Breast epithelium (tissue), 4 donors: ENCODE results near the gene C19orf73. TPM values are rescaled to one million over a fixed set of nuclear protein-coding genes. Genes with fewer than 3 reads are reported as not detected.
A peak's percentile ranks its signal among the peaks of the same experiment; 100 is the strongest.

Experiments
- DNase-seq, 2 donors: peaks; one replicate each; pipeline ENCODE4 v3.0.0-alpha.2; 2019; ENCODE audit warnings: low spot score in 2 of 2
- H3K27ac ChIP-seq, 2 donors: fragments of 200-600 bp; sonication (generic) in 1 of 2; one replicate each; pipeline ENCODE4 v1.5.1; 2016 to 2019; ENCODE audit warnings: mild to moderate bottlenecking in 1 of 2
- H3K27me3 ChIP-seq, 2 donors: fragments of 200-600 bp; sonication (generic) in 1 of 2; one replicate each; pipeline versions ENCODE4 v1.5.1 to v1.6.0; 2017 to 2019; ENCODE audit warnings: control low read depth in 1 of 2, mild to moderate bottlenecking in 1 of 2
- H3K36me3 ChIP-seq: fragments of 200-600 bp; one replicate; pipeline ENCODE4 v1.5.1; 2019
- H3K4me1 ChIP-seq, 2 donors: fragments of 200-600 bp; sonication (generic); one replicate each; pipeline ENCODE4 v1.5.1; 2016 to 2019; ENCODE audit warnings: control low read depth in 1 of 2
- H3K4me3 ChIP-seq, 3 donors: fragments of 200-600 bp; sonication (generic); 1 replicate in 2 of 3; 2 replicates in 1 of 3; pipeline ENCODE4 v1.5.1; 2016 to 2019; ENCODE audit warnings: mild to moderate bottlenecking in 3 of 3, moderate library complexity in 2 of 3
- H3K9me3 ChIP-seq, 2 donors: fragments of 200-600 bp; sonication (generic) in 1 of 2; one replicate each; pipeline ENCODE4 v1.5.1; 2016 to 2019; ENCODE audit warnings: control low read depth in 1 of 2
- POLR2A ChIP-seq: fragments of 450-650 bp; IDR thresholded peaks from one replicate; pipeline ENCODE4 v1.6.1; 2016; ENCODE audit warnings: antibody characterized with exemption, mild to moderate bottlenecking, moderate library complexity
- POLR2AphosphoS5 ChIP-seq, 3 donors: sonication (generic); formaldehyde crosslinking; IDR thresholded peaks; one replicate each; pipeline ENCODE4 v1.6.1; 2017; ENCODE audit warnings: antibody characterized with exemption in 3 of 3
- intact Hi-C: fragments of 100-400 bp; cut with DNase I; formaldehyde crosslinking; loops from one replicate; pipeline ENCODE4 v1.15.1; 2023; ENCODE audit warnings: low total_unique reads
- total RNA-seq, 3 donors: library from RNA; depleted of rRNA; stranded (reverse); fragments of >200 nt; gene quantifications; one replicate each; pipeline ENCODE4 v1.1.0, GENCODE V29; 2016
- TF ChIP-seq, protein P1 (sequence below), 3 donors: fragments of 450-650 bp; IDR thresholded peaks; one replicate each; pipeline ENCODE4 v1.5.1; 2016 to 2017; ENCODE audit warnings: antibody characterized with exemption in 3 of 3, mild to moderate bottlenecking in 3 of 3, moderate library complexity in 3 of 3

The C19orf73 gene
- total RNA-seq, 3 donors from 2014 or later = 3.8 to 5.7 (median 4.6) TPM

DNA sequence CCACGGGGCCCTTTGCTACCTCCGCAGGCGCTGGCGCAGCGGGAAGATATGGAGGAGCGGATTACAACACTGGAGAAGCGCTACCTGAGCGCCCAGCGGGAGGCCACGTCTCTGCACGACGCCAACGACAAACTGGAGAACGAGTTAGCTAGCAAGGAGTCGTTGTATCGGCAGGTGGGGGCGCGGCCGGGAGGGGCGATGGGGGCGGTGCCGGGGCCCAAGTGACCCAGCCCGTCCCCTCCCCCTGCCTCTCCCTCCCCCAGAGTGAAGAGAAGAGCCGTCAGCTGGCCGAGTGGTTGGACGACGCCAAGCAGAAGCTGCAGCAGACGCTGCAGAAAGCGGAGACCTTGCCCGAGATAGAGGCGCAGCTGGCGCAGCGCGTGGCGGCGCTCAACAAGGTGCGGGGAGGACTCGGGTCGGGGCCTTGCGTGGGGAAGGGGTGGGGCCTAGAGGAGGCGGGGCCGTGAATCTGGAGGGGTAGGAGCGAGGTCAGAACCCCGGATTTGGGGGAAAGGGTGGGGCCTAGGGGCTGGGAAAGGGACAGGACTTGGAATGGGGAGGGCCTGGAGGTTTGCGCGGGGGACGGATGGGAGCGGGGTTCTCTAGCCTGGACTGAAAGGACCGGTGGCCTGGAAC, 14.1 kb upstream of the C19orf73 start:
- peak overlapping the region; percentile 7 to 29 (median 15) for H3K4me3 ChIP-seq
- H3K36me3 ChIP-seq = no peaks in the 10 kb centered on the region
- H3K4me1 ChIP-seq = peaks cover 0 to 4% of the 10 kb centered on the region in 2 donors
- TF ChIP-seq, protein P1, sequence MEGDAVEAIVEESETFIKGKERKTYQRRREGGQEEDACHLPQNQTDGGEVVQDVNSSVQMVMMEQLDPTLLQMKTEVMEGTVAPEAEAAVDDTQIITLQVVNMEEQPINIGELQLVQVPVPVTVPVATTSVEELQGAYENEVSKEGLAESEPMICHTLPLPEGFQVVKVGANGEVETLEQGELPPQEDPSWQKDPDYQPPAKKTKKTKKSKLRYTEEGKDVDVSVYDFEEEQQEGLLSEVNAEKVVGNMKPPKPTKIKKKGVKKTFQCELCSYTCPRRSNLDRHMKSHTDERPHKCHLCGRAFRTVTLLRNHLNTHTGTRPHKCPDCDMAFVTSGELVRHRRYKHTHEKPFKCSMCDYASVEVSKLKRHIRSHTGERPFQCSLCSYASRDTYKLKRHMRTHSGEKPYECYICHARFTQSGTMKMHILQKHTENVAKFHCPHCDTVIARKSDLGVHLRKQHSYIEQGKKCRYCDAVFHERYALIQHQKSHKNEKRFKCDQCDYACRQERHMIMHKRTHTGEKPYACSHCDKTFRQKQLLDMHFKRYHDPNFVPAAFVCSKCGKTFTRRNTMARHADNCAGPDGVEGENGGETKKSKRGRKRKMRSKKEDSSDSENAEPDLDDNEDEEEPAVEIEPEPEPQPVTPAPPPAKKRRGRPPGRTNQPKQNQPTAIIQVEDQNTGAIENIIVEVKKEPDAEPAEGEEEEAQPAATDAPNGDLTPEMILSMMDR (IDR thresholded peaks at IDR 0.05) = no peak
- no peak for TF ChIP-seq POLR2AphosphoS5 (IDR thresholded peaks at IDR 0.05)
- TF ChIP-seq POLR2A = no peak
- H3K27ac ChIP-seq = no peak overlapping the region
- DNase-seq = no peak
- no peaks in the 10 kb centered on the region for H3K9me3 ChIP-seq
- no peaks in the 10 kb centered on the region for H3K27me3 ChIP-seq
- intact Hi-C loops = no loop called here

DNA sequence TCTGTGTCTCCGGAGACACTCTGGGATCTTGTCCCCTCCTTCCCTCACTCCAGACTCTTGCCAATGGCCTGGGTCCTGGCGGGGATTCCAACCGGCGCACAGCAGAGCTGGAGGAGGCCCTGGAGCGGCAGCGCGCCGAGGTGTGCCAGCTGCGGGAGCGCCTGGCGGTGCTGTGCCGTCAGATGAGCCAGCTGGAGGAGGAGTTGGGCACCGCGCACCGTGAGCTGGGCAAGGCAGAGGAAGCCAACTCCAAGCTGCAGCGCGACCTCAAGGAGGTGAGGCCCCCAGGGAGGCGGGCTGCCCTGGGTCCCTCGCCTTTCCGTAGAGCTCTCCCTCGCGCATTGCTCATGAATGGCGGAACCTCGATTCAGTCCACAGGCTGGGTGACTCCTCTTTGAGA, 11.4 kb upstream of the C19orf73 start:
- Histone ChIP-seq H3K27me3 (no peaks in the 10 kb centered on the region), H3K27ac (no peak overlapping the region), H3K36me3 (no peaks in the 10 kb centered on the region), H3K4me3 (no peak overlapping the region), H3K4me1 (peaks cover 0 to 4% of the 10 kb centered on the region in 2 donors), H3K9me3 (no peaks in the 10 kb centered on the region)
- intact Hi-C loops = no loop called here
- TF ChIP-seq POLR2AphosphoS5 (IDR thresholded peaks at IDR 0.05) = no peak
- TF ChIP-seq, protein P1 (IDR thresholded peaks at IDR 0.05) = no peak
- TF ChIP-seq POLR2A = no peak
- DNase-seq = no peak

DNA sequence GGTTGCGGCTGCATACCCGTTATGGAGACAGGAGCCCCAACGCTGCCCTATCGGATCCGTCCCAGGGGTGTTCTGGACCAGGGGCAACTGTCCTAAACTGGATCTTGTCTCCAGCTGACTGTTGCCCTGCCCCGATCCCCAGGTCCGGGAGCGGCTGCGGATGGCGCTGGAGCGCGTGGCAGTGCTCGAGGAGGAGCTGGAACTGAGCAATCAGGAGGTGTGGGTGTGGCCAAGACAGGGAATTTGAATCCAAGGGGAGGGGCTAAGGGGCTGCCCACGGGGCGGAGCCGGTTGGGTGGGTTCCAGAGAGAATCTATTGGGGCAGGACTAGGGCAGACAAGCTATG, 10.3 kb upstream of the C19orf73 start:
- H3K27ac ChIP-seq = no peak overlapping the region
- H3K9me3 ChIP-seq = no peaks in the 10 kb centered on the region
- no peak for TF ChIP-seq POLR2AphosphoS5 (IDR thresholded peaks at IDR 0.05)
- TF ChIP-seq, protein P1 (IDR thresholded peaks at IDR 0.05) = no peak
- no peak for TF ChIP-seq POLR2A
- intact Hi-C loops = no loop called here
- no peak overlapping the region for H3K4me3 ChIP-seq
- no peaks in the 10 kb centered on the region for H3K27me3 ChIP-seq
- no peak for DNase-seq
- H3K36me3 ChIP-seq = no peaks in the 10 kb centered on the region
- peaks cover 0 to 4% of the 10 kb centered on the region in 2 donors for H3K4me1 ChIP-seq

DNA sequence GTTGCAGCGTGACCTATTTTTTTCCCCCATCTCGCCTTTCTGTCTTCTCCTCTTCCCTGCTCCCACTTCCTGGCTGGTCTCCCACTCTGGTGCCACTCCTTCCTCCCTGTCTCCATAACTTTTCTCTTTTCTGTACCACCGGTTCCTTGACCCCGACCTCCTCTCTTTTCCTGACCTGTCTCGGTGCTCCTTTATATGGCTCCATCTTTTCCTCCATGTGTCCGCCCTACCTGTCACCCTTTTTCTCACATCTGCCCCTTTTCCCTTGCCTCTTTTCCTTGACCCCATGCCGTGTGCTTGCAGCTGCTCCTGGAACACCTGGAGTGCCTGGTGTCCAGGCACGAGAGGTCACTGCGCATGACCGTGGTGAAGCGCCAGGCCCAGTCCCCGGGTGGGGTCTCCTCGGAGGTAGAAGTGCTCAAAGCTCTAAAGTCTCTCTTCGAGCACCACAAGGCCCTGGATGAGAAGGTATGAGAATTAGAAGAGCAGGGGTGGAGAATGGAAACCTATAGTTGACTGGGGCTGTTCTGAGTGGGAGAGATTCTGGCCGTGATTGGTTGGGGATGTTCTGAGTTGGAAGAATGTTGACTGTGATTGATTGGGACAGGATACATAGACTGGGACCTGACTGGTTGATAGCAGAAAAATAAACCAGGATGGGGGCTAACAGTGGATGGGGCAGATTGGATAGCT, 9.7 kb upstream of the C19orf73 start:
- Histone ChIP-seq H3K27ac (peak overlapping the region in 1 of 2 donors; percentile 63), H3K9me3 (no peaks in the 10 kb centered on the region), H3K4me3 (peak overlapping the region in 2 of 3 donors; percentile 41 to 61), H3K4me1 (peaks cover 0 to 4% of the 10 kb centered on the region in 2 donors), H3K27me3 (no peaks in the 10 kb centered on the region), H3K36me3 (no peaks in the 10 kb centered on the region)
- TF ChIP-seq POLR2A (no peak), POLR2AphosphoS5 (IDR thresholded peaks at IDR 0.05) (no peak)
- TF ChIP-seq, protein P1 (IDR thresholded peaks at IDR 0.05) = no peak
- no peak for DNase-seq
- intact Hi-C loops = no loop called here
